Sigmoid colon (tissue), 7 donors: ENCODE data around the gene VGF. TPM values are rescaled to one million over a fixed set of nuclear protein-coding genes. Genes with fewer than 3 reads are reported as not detected.

Experiments used
- DNase-seq: peaks from one replicate; pipeline ENCODE4 v3.0.0-alpha.2; 2019
- H3K27ac ChIP-seq, 4 donors: fragments of 200-600 bp; sonication (generic); one replicate each; pipeline ENCODE4 v1.5.1; 2016 to 2019; ENCODE audit warnings: mild to moderate bottlenecking in 1 of 4
- H3K27me3 ChIP-seq, 3 donors: fragments of 200-600 bp; sonication (generic); one replicate each; pipeline ENCODE4 v1.5.1; 2019; ENCODE audit warnings: mild to moderate bottlenecking in 1 of 3
- H3K36me3 ChIP-seq, 4 donors: fragments of 200-600 bp; sonication (generic); one replicate each; pipeline ENCODE4 v1.5.1; 2016 to 2019
- H3K4me1 ChIP-seq, 4 donors: fragments of 200-600 bp; sonication (generic); one replicate each; pipeline ENCODE4 v1.5.1; 2017 to 2019
- H3K4me3 ChIP-seq, 4 donors: fragments of 200-600 bp; sonication (generic); one replicate each; pipeline ENCODE4 v1.5.1; 2017 to 2019; ENCODE audit warnings: mild to moderate bottlenecking in 2 of 4, moderate library complexity in 1 of 4
- H3K9me3 ChIP-seq, 4 donors: fragments of 200-600 bp in 3 of 4; sonication (generic) in 3 of 4; one replicate each; pipeline versions ENCODE4 v1.5.1 to v1.6.1; 2013 to 2019
- EP300 ChIP-seq, 4 donors: sonication (generic); formaldehyde crosslinking; IDR thresholded peaks; one replicate each; pipeline ENCODE4 v1.6.1; 2017; ENCODE audit warnings: antibody characterized with exemption in 4 of 4
- POLR2A ChIP-seq, 2 donors: fragments of 450-650 bp; IDR thresholded peaks; one replicate each; pipeline ENCODE4 v1.6.1; 2016; ENCODE audit warnings: antibody characterized with exemption in 2 of 2, mild to moderate bottlenecking in 2 of 2, moderate library complexity in 2 of 2
- POLR2AphosphoS5 ChIP-seq, 4 donors: sonication (generic); formaldehyde crosslinking; IDR thresholded peaks; one replicate each; pipeline ENCODE4 v1.6.1; 2017; ENCODE audit warnings: antibody characterized with exemption in 4 of 4
- WGBS, 2 donors: extraction: QIAGEN DNeasy Blood & Tissue Kit; methylation state at CpG; one replicate each; pipeline ENCODE4 v1.1.7; 2013; 5-methylcytosine and 5-hydroxymethylcytosine counted together
- intact Hi-C: fragments of 100-400 bp; cut with DNase I; formaldehyde crosslinking; loops from one replicate; pipeline ENCODE4 v1.15.1; 2023
- polyA plus RNA-seq, 3 donors: library from polyadenylated mRNA; stranded (reverse); fragments of 200-250 nt; gene quantifications; one replicate each; pipeline ENCODE4 v1.2.3, GENCODE V29; 2013
- total RNA-seq, 4 donors: library from RNA; depleted of rRNA; stranded (reverse); fragments of >200 nt; gene quantifications; one replicate each; pipeline ENCODE4 v1.1.0, GENCODE V29; 2016
- TF ChIP-seq, protein P1 (sequence below), 4 experiments: fragments of 450-650 bp in 3 of 4; fragments of 200-600 bp in 1 of 4; IDR thresholded peaks; one replicate each; pipeline ENCODE4 v1.5.1; 2016 to 2019; ENCODE audit warnings: antibody characterized with exemption in 4 of 4, mild to moderate bottlenecking in 3 of 4, moderate library complexity in 2 of 4
- donor health status: healthy with polysubstance abuse.
- donor health status: Bipolar disorder and iron deficiency.
- donor health status: healthy.

VGF gene
- total and polyA plus RNA-seq, 7 donors = 0.54 to 0.68 (median 0.55) TPM; not detected in 4

DNA sequence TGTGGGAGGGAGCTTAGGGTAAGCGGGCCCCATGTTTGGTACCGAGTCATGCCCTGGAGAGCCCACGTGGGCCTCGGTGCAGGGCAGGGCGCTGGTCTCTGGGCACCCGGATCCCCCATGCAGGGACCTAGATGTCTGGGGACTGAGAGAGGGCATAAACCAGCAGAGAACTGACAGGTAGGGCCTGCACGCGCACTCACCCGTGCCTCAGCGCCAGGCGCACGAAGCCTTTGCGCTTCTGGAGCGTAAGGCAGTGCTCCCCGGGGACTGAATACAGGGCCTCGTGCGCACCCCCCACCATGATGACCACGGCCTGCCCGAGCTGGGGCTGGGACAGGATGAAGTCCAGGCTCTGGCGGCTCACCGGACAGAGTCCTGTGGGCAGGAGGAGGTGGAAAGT, 32.6 kb upstream of the VGF start:
- Histone ChIP-seq H3K36me3 (no peaks in the 10 kb centered on the region), H3K27ac (no peak overlapping the region), H3K4me1 (peaks cover 0 to 11% (median 10%) of the 10 kb centered on the region in 4 donors), H3K9me3 (no peaks in the 10 kb centered on the region), H3K4me3 (no peak overlapping the region), H3K27me3 (peaks cover 19 to 92% (median 33%) of the 10 kb centered on the region in 3 donors)
- WGBS, 2 donors = 83 to 92% methylated on average over 21 of the region's 21 CpGs
- TF ChIP-seq POLR2A (IDR thresholded peaks at IDR 0.05) (no peak), EP300 (IDR thresholded peaks at IDR 0.05) (no peak), POLR2AphosphoS5 (IDR thresholded peaks at IDR 0.05) (no peak)
- TF ChIP-seq, protein P1, sequence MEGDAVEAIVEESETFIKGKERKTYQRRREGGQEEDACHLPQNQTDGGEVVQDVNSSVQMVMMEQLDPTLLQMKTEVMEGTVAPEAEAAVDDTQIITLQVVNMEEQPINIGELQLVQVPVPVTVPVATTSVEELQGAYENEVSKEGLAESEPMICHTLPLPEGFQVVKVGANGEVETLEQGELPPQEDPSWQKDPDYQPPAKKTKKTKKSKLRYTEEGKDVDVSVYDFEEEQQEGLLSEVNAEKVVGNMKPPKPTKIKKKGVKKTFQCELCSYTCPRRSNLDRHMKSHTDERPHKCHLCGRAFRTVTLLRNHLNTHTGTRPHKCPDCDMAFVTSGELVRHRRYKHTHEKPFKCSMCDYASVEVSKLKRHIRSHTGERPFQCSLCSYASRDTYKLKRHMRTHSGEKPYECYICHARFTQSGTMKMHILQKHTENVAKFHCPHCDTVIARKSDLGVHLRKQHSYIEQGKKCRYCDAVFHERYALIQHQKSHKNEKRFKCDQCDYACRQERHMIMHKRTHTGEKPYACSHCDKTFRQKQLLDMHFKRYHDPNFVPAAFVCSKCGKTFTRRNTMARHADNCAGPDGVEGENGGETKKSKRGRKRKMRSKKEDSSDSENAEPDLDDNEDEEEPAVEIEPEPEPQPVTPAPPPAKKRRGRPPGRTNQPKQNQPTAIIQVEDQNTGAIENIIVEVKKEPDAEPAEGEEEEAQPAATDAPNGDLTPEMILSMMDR (IDR thresholded peaks at IDR 0.05) = no peak
- DNase-seq = no peak
- intact Hi-C loops = loop anchor here (10.0 kb wide), 1 partner anchor 53 kb away; no protein-coding TSS in a partner anchor

DNA sequence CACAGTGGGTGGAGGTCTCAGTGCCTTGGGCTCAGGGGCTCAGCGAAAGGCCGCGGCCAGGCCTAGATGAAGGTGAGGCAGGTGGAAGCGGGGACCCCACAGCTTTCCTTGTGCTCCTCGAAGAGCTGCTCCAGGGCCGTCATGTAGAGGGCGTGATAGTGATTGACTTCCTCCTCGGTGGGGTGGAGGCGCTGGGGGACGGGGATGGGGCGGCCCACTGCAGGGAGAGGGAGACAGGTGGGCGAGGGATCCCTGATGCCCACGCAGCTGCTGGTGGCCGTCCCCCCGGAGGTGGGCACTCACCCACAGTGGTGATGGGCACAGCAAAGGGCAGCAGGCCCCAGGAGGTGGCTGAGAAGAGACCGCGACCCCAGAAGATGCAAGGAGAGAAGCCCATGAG, 30.5 kb upstream of the VGF start:
- peaks cover 2 to 71% (median 16%) of the 10 kb centered on the region in 3 donors for H3K27me3 ChIP-seq
- no peaks in the 10 kb centered on the region for H3K36me3 ChIP-seq
- H3K4me1 ChIP-seq = no peaks in the 10 kb centered on the region
- H3K27ac ChIP-seq = no peak overlapping the region
- intact Hi-C loops = loop anchor here (10.0 kb wide), 1 partner anchor 51 kb away; no protein-coding TSS in a partner anchor
- WGBS, 2 donors = 87 to 93% methylated on average over 17 of the region's 17 CpGs
- TF ChIP-seq POLR2A (IDR thresholded peaks at IDR 0.05) (no peak), POLR2AphosphoS5 (IDR thresholded peaks at IDR 0.05) (no peak), EP300 (IDR thresholded peaks at IDR 0.05) (no peak)
- TF ChIP-seq, protein P1 (IDR thresholded peaks at IDR 0.05) = no peak
- no peak overlapping the region for H3K4me3 ChIP-seq
- H3K9me3 ChIP-seq = no peaks in the 10 kb centered on the region
- no peak for DNase-seq

DNA sequence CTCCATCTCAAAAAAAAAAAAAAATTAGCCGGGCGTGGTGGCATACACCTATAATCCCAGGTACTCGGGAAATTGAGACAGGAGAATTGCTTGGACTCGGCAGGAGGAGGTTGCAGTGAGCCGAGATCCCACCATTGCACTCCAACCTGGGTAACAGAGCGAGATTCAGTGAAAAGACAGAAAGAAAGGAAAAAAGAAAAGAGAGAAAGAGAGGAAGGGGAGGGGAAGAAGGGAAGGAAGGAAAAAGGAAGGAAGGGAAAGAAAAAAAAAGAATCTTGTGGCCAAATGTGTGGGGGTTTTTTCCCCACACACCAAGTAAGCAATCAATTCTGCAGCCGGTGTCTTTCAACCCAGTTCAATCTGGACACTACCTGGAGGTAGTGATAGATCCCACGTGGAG, 23.7 kb upstream of the VGF start:
- TF ChIP-seq POLR2AphosphoS5 (IDR thresholded peaks at IDR 0.05) (no peak), POLR2A (IDR thresholded peaks at IDR 0.05) (no peak)
- Histone ChIP-seq H3K9me3 (no peaks in the 10 kb centered on the region), H3K27ac (no peak overlapping the region), H3K36me3 (no peaks in the 10 kb centered on the region), H3K4me3 (no peak overlapping the region), H3K4me1 (no peaks in the 10 kb centered on the region), H3K27me3 (peaks cover 0 to 26% (median 7%) of the 10 kb centered on the region in 3 donors)
- intact Hi-C loops = no loop called here
- no peak for DNase-seq
- 68 to 83% methylated on average over 8 of the region's 8 CpGs for WGBS, 2 donors

DNA sequence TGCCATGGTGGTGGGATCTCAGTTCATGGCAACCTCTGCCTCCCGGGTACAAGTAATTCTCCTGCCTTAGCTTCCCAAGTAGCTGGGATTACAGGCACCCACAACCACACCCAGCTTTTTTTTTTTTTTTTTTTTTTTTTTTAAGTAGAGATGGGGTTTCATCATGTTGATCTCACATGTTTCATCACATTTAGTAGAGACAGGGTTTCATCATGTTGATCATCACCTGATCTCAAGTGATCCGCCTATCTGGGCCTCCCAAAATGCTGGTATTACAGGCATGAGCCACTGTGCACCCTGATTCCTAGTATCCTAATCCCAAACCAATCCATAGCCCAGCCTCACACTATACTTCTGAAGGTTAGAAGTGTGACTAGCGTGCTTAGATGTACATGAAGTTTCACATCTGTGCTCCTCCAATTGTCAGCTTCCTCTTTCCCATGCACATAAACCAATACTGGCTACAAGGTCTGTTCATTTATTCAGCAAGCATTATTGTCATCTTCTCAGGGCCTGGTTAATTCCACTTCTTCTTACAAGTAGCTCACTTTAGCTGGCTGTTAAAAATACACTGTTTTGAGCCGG, 21.6 kb upstream of the VGF start:
- WGBS, 2 donors = 84 to 89% methylated on average over 4 of the region's 4 CpGs
- no peak overlapping the region for H3K27ac ChIP-seq
- H3K4me1 ChIP-seq = no peaks in the 10 kb centered on the region
- peaks cover 0 to 38% (median 26%) of the 10 kb centered on the region in 3 donors for H3K27me3 ChIP-seq
- H3K9me3 ChIP-seq = no peaks in the 10 kb centered on the region
- DNase-seq = no peak
- H3K36me3 ChIP-seq = no peaks in the 10 kb centered on the region
- intact Hi-C loops = no loop called here
- TF ChIP-seq POLR2AphosphoS5 (IDR thresholded peaks at IDR 0.05) (no peak), POLR2A (IDR thresholded peaks at IDR 0.05) (no peak), EP300 (IDR thresholded peaks at IDR 0.05) (no peak)
- TF ChIP-seq, protein P1 (IDR thresholded peaks at IDR 0.05) = no peak
- H3K4me3 ChIP-seq = no peak overlapping the region

DNA sequence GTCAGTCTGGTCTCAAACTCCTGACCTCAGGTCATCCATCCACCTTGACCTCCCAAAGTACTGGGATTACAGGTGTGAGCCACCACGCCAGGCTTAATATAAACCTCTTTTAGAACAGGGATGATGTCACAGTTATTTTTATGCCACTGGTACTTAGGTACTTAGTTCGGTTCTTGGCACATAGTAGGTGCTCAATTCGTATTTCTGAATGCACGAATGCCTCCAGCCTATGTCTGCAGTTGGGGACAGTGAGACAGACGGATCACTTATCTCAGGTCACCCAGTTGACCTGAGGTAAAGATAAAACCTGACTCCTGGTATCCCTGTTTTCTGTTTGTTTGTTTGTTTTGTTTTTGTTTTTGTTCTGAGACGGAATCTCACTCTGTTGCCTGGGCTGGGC, 20.8 kb upstream of the VGF start:
- WGBS, 2 donors = 63 to 79% methylated on average over 6 of the region's 6 CpGs
- H3K4me1 ChIP-seq = no peaks in the 10 kb centered on the region
- TF ChIP-seq EP300 (IDR thresholded peaks at IDR 0.05) (no peak), POLR2A (IDR thresholded peaks at IDR 0.05) (no peak), POLR2AphosphoS5 (IDR thresholded peaks at IDR 0.05) (no peak)
- TF ChIP-seq, protein P1 (IDR thresholded peaks at IDR 0.05) = no peak
- no peaks in the 10 kb centered on the region for H3K36me3 ChIP-seq
- H3K9me3 ChIP-seq = no peaks in the 10 kb centered on the region
- DNase-seq = no peak
- no peak overlapping the region for H3K27ac ChIP-seq
- intact Hi-C loops = no loop called here
- H3K27me3 ChIP-seq = peaks cover 2 to 45% (median 33%) of the 10 kb centered on the region in 3 donors
- H3K4me3 ChIP-seq = no peak overlapping the region
